HEK293 (cell line): Measurements from ENCODE around the gene METTL15.

Experiments used
- CTCF ChIA-PET: fragments of 350-600 bp; formaldehyde crosslinking; extraction: SDS; loops from one replicate; lab custom pipeline; 2021; ENCODE audit warnings: antibody characterized with exemption; lab: Yijun Ruan, JAX
- POLR2A ChIA-PET: fragments of 300-600 bp; formaldehyde crosslinking; extraction: SDS; loops from one replicate; lab custom pipeline; 2020; ENCODE audit warnings: antibody characterized with exemption, inconsistent platforms; lab: Yijun Ruan, JAX
- H3K27ac ChIP-seq: fragments of 200-500 bp; sonication (Bioruptor generic); 2 replicates; pipeline ENCODE4 v1.5.1; 2014; ENCODE audit warnings: low read depth, low read length, control low read depth, inconsistent platforms; ENCODE audit errors: extremely low read depth
- H3K36me3 ChIP-seq, 2 experiments: fragments of 200-500 bp in 1 of 2; sonication (Bioruptor generic) in 1 of 2; 1 replicate in 1 of 2; 2 replicates in 1 of 2; pipeline ENCODE4 v1.5.1; 2014 to 2017; ENCODE audit warnings: inconsistent platforms in 2 of 2, low read length in 2 of 2; ENCODE audit not compliant: control insufficient read depth in 2 of 2, insufficient read depth in 1 of 2
- H3K4me1 ChIP-seq: fragments of 200-500 bp; sonication (Bioruptor generic); 2 replicates; pipeline ENCODE4 v1.5.1; 2014; ENCODE audit warnings: mild to moderate bottlenecking, low read length, inconsistent platforms; ENCODE audit not compliant: control insufficient read depth, insufficient read depth
- H3K4me3 ChIP-seq: 2 replicates; pipeline ENCODE4 v1.5.1; 2011; ENCODE audit warnings: low read depth, mild to moderate bottlenecking, control low read depth, low read length, moderate library complexity
- H3K9me3 ChIP-seq: fragments of 200-500 bp; sonication (Bioruptor generic); 2 replicates; pipeline ENCODE4 v1.5.1; 2014; ENCODE audit warnings: low read depth, low read length, inconsistent platforms; ENCODE audit not compliant: control insufficient read depth, insufficient read depth
- GLIS1 ChIP-seq: fragments of 450-650 bp; formaldehyde crosslinking; IDR thresholded peaks from 2 replicates; pipeline ENCODE4 v1.5.1; 2016; ENCODE audit warnings: missing biosample characterization, missing genetic modification characterization
- PRDM6 ChIP-seq: fragments of 450-650 bp; formaldehyde crosslinking; IDR thresholded peaks from 2 replicates; pipeline ENCODE4 v1.5.1; 2017; ENCODE audit warnings: missing biosample characterization, missing genetic modification characterization
- RBAK ChIP-seq: fragments of 450-650 bp; formaldehyde crosslinking; IDR thresholded peaks from 2 replicates; pipeline ENCODE4 v1.5.1; 2016; ENCODE audit warnings: missing biosample characterization, missing genetic modification characterization
- TSHZ1 ChIP-seq: fragments of 450-650 bp; formaldehyde crosslinking; IDR thresholded peaks from 2 replicates; pipeline ENCODE4 v1.5.1; 2016; ENCODE audit warnings: missing biosample characterization, missing genetic modification characterization, borderline replicate concordance
- ZBTB48 ChIP-seq: fragments of 450-650 bp; formaldehyde crosslinking; IDR thresholded peaks from 2 replicates; pipeline ENCODE4 v1.5.1; 2016; ENCODE audit warnings: missing biosample characterization, missing genetic modification characterization
- ZFHX2 ChIP-seq: fragments of 450-650 bp; formaldehyde crosslinking; conservative IDR thresholded peaks from 2 replicates; pipeline ENCODE4 v1.5.1; 2016; ENCODE audit warnings: missing biosample characterization, missing genetic modification characterization
- ZNF112 ChIP-seq: fragments of 450-650 bp; formaldehyde crosslinking; IDR thresholded peaks from 2 replicates; pipeline ENCODE4 v1.5.0; 2017; ENCODE audit warnings: missing biosample characterization, missing genetic modification characterization
- ZNF146 ChIP-seq: fragments of 450-650 bp; formaldehyde crosslinking; IDR thresholded peaks from 2 replicates; pipeline ENCODE4 v1.5.1; 2016; ENCODE audit warnings: missing biosample characterization, missing genetic modification characterization
- ZNF404 ChIP-seq: fragments of 450-650 bp; formaldehyde crosslinking; IDR thresholded peaks from 2 replicates; pipeline ENCODE4 v1.5.1; 2017; ENCODE audit warnings: missing biosample characterization, missing genetic modification characterization
- ZNF518A ChIP-seq: fragments of 450-650 bp; formaldehyde crosslinking; conservative IDR thresholded peaks from 2 replicates; pipeline ENCODE4 v1.5.1; 2016; ENCODE audit warnings: low read depth, missing biosample characterization, missing genetic modification characterization
- ZNF555 ChIP-seq: fragments of 450-650 bp; formaldehyde crosslinking; conservative IDR thresholded peaks from 2 replicates; pipeline ENCODE4 v1.5.1; 2017; ENCODE audit warnings: missing biosample characterization, mild to moderate bottlenecking, missing genetic modification characterization, inconsistent platforms
- ZNF580 ChIP-seq: fragments of 450-650 bp; formaldehyde crosslinking; IDR thresholded peaks from 2 replicates; pipeline ENCODE4 v1.5.1; 2016; ENCODE audit warnings: missing biosample characterization, missing genetic modification characterization
- ZNF610 ChIP-seq: fragments of 450-650 bp; formaldehyde crosslinking; IDR thresholded peaks from 2 replicates; pipeline ENCODE4 v1.5.1; 2016; ENCODE audit warnings: missing biosample characterization, missing genetic modification characterization, borderline replicate concordance
- ZNF624 ChIP-seq: fragments of 450-650 bp; formaldehyde crosslinking; IDR thresholded peaks from 2 replicates; pipeline ENCODE4 v1.5.1; 2017; ENCODE audit warnings: missing biosample characterization, missing genetic modification characterization
- ZNF626 ChIP-seq: fragments of 450-650 bp; sonication (Bioruptor Pico); formaldehyde crosslinking; IDR thresholded peaks from 2 replicates; pipeline ENCODE4 v1.5.1; 2018; ENCODE audit warnings: missing biosample characterization, missing genetic modification characterization, inconsistent platforms
- ZNF704 ChIP-seq: fragments of 450-650 bp; formaldehyde crosslinking; IDR thresholded peaks from 2 replicates; pipeline ENCODE4 v1.5.1; 2016; ENCODE audit warnings: missing biosample characterization, missing genetic modification characterization
- ZNF785 ChIP-seq: fragments of 450-650 bp; formaldehyde crosslinking; IDR thresholded peaks from 2 replicates; pipeline ENCODE4 v1.5.1; 2016; ENCODE audit warnings: missing biosample characterization, missing genetic modification characterization
- ZNF837 ChIP-seq: fragments of 450-650 bp; formaldehyde crosslinking; IDR thresholded peaks from 2 replicates; pipeline ENCODE4 v1.5.1; 2016; ENCODE audit warnings: missing biosample characterization, missing genetic modification characterization
- ZSCAN18 ChIP-seq: fragments of 450-650 bp; formaldehyde crosslinking; IDR thresholded peaks from 2 replicates; pipeline ENCODE4 v1.5.1; 2016; ENCODE audit warnings: missing biosample characterization, missing genetic modification characterization
- ZSCAN5A ChIP-seq: fragments of 450-650 bp; formaldehyde crosslinking; IDR thresholded peaks from 2 replicates; pipeline ENCODE4 v1.5.1; 2016; ENCODE audit warnings: missing biosample characterization, missing genetic modification characterization

The METTL15 gene

GRCh38 chr11:28108958-28109357 lies 770 bp downstream of the METTL15 start (continued):
- TF ChIP-seq ZNF518A (tag by site-specific recombination) (no peak), ZNF555 (tag by site-specific recombination) (no peak)

- Histone ChIP-seq H3K4me1 (no peaks in the 10 kb centered on the region), H3K4me3 (peak overlapping the region; percentile 79), H3K36me3 (peaks cover 3 to 19% of the 10 kb centered on the region in 2 experiments; a peak in 2 of 3 replicates), H3K9me3 (no peaks in the 10 kb centered on the region), H3K27ac (peak overlapping the region; percentile 58)
- ChIA-PET POLR2A (no interaction called here), CTCF (interaction anchor here (1.0 kb wide), 1 partner anchor 411 kb away, joined by 3 read pairs; no protein-coding TSS in a partner anchor)
- TF ChIP-seq ZNF112 (tag by site-specific recombination): no peak
- no peak for TF ChIP-seq ZNF704 (tag by site-specific recombination)
- TF ChIP-seq ZSCAN18 (tag by site-specific recombination): peak; percentile 77; the same call in 1 of the 2 replicates
- TF ChIP-seq ZBTB48 (tag by site-specific recombination): 0 out of 2 replicates have a peak, but pooled peaks have one; percentile 59
- no peak for TF ChIP-seq ZNF785 (tag by site-specific recombination)
- TF ChIP-seq ZNF837 (tag by site-specific recombination): no peak
- TF ChIP-seq ZNF404 (tag by site-specific recombination): no peak
- TF ChIP-seq ZNF626: no peak
- no peak for TF ChIP-seq ZNF624 (tag by site-specific recombination)
- peak; percentile 50; the same call in 1 of the 2 replicates for TF ChIP-seq ZNF580
- no peak for TF ChIP-seq PRDM6 (tag by site-specific recombination)
- TF ChIP-seq TSHZ1 (tag by site-specific recombination): no peak
- no peak for TF ChIP-seq ZFHX2 (tag by site-specific recombination)
- TF ChIP-seq RBAK (tag by site-specific recombination): no peak
- peak; percentile 48; the same call in 1 of the 2 replicates for TF ChIP-seq ZNF146 (tag by site-specific recombination)
- TF ChIP-seq ZNF610 (tag by site-specific recombination): no peak
- 0 out of 2 replicates have a peak, but pooled peaks have one; percentile 7 for TF ChIP-seq GLIS1 (tag by site-specific recombination)
- peak; percentile 88; the same call in 1 of the 2 replicates for TF ChIP-seq ZSCAN5A
Measured at GRCh38 chr11:28110108-28110820, 2.1 kb downstream of the METTL15 start.
